HepG2 (cell line): Measurements from ENCODE around the gene STX5. TPM values are rescaled to one million over a fixed set of nuclear protein-coding genes. Genes with fewer than 3 reads are reported as not detected.
A peak's percentile ranks its signal among the peaks of the same experiment; 100 is the strongest.

Experiments
- ADNP ChIP-seq: sonication (generic); formaldehyde crosslinking; IDR thresholded peaks from 2 replicates; pipeline ENCODE4 v1.4.0; 2020; ENCODE audit warnings: missing genetic modification reagents
- CERS6 ChIP-seq: sonication (generic); formaldehyde crosslinking; IDR thresholded peaks from 2 replicates; pipeline ENCODE4 v1.5.0; 2020; ENCODE audit warnings: missing genetic modification reagents
- DPF2 ChIP-seq: sonication (generic); formaldehyde crosslinking; IDR thresholded peaks from 2 replicates; pipeline ENCODE4 v1.4.0; 2020; ENCODE audit warnings: mild to moderate bottlenecking, low read depth, missing genetic modification reagents, borderline replicate concordance
- HINFP ChIP-seq: sonication (generic); formaldehyde crosslinking; IDR thresholded peaks from 2 replicates; pipeline ENCODE4 v1.4.0; 2020; ENCODE audit warnings: low read depth, mild to moderate bottlenecking, missing genetic modification reagents
- JDP2 ChIP-seq: sonication (generic); formaldehyde crosslinking; IDR thresholded peaks from 2 replicates; pipeline ENCODE4 v1.8.1; 2022; ENCODE audit warnings: missing genetic modification reagents, borderline replicate concordance
- KDM5B ChIP-seq: sonication (generic); formaldehyde crosslinking; IDR thresholded peaks from 2 replicates; pipeline ENCODE4 v1.4.0; 2020; ENCODE audit warnings: missing genetic modification reagents, mild to moderate bottlenecking, borderline replicate concordance
- KLF16 ChIP-seq, 2 experiments: sonication (generic) in 1 of 2; formaldehyde crosslinking in 1 of 2; IDR thresholded peaks; 2 replicates each; pipeline versions ENCODE4 v1.6.1 to v1.8.0; 2016 to 2023; ENCODE audit warnings: missing genetic modification reagents in 2 of 2, missing compliant biosample characterization in 1 of 2
- KLF6 ChIP-seq: IDR thresholded peaks from 2 replicates; pipeline ENCODE4 v1.8.0; 2016; ENCODE audit warnings: missing biosample characterization, missing genetic modification reagents
- MAZ ChIP-seq, 2 experiments: sonication (generic) in 1 of 2; formaldehyde crosslinking in 1 of 2; IDR thresholded peaks; 2 replicates each; pipeline versions ENCODE4 v1.5.0 to v1.6.1; 2012 to 2020; ENCODE audit warnings: low read depth in 2 of 2, mild to moderate bottlenecking in 2 of 2, borderline replicate concordance in 1 of 2, improper control_type of control experiment in 1 of 2, low read length in 1 of 2, missing genetic modification reagents in 1 of 2, moderate library complexity in 1 of 2
- NR3C1 ChIP-seq: sonication (generic); formaldehyde crosslinking; IDR thresholded peaks from 2 replicates; pipeline ENCODE4 v1.4.0; 2020; ENCODE audit warnings: missing genetic modification reagents
- PRDM4 ChIP-seq: sonication (generic); formaldehyde crosslinking; IDR thresholded peaks from 2 replicates; pipeline ENCODE4 v1.9.0; 2021; ENCODE audit warnings: missing genetic modification reagents, borderline replicate concordance
- PTBP1 ChIP-seq: fragments of 200-400 bp; formaldehyde crosslinking; IDR thresholded peaks from 2 replicates; pipeline ENCODE4 v1.6.1; 2018; ENCODE audit warnings: low read length, low read depth; ENCODE audit not compliant: poor library complexity, severe bottlenecking
- ZEB1 ChIP-seq: IDR thresholded peaks from 2 replicates; pipeline ENCODE4 v1.6.1; 2012; ENCODE audit warnings: mild to moderate bottlenecking, low read depth, inconsistent platforms; ENCODE audit not compliant: insufficient replicate concordance
- ZKSCAN8 ChIP-seq: IDR thresholded peaks from 2 replicates; pipeline ENCODE4 v1.6.1; 2016; ENCODE audit warnings: borderline replicate concordance, missing genetic modification reagents, missing compliant biosample characterization
- ZNF10 ChIP-seq: sonication (generic); formaldehyde crosslinking; IDR thresholded peaks from 2 replicates; pipeline ENCODE4 v1.4.0; 2020; ENCODE audit warnings: mild to moderate bottlenecking, low read depth, missing genetic modification reagents, borderline replicate concordance
- ZNF580 ChIP-seq: IDR thresholded peaks from 2 replicates; pipeline ENCODE4 v1.6.1; 2016; ENCODE audit warnings: low read depth, borderline replicate concordance
- ZNF639 ChIP-seq: conservative IDR thresholded peaks from 2 replicates; pipeline ENCODE4 v1.6.1; 2018; ENCODE audit warnings: missing genetic modification reagents
- ZNF775 ChIP-seq: sonication (generic); formaldehyde crosslinking; IDR thresholded peaks from 2 replicates; pipeline ENCODE4 v1.4.0; 2020; ENCODE audit warnings: missing genetic modification reagents, mild to moderate bottlenecking, moderate library complexity, borderline replicate concordance
- ZNF839 ChIP-seq: sonication (generic); formaldehyde crosslinking; IDR thresholded peaks from 2 replicates; pipeline ENCODE4 v1.4.0; 2020; ENCODE audit warnings: missing genetic modification reagents, mild to moderate bottlenecking, borderline replicate concordance
- ZSCAN30 ChIP-seq: sonication (generic); formaldehyde crosslinking; IDR thresholded peaks from 2 replicates; pipeline ENCODE4 v1.5.0; 2020; ENCODE audit warnings: mild to moderate bottlenecking, missing genetic modification reagents
- polyA plus RNA-seq, 8 experiments: library from polyadenylated mRNA; depleted of rRNA in 3 of 8; stranded (reverse) in 7 of 8; unstranded in 1 of 8; fragments of >200 nt; fragmentation: Illumina TruSeq in 4 of 8; extraction: Trizol in 4 of 8; gene quantifications; 2 replicates each; pipeline versions ENCODE4 v1.2.1 to v1.2.3, GENCODE V29; 2011 to 2016; ENCODE audit warnings: low read depth in 4 of 8, missing spikeins in 1 of 8, mixed read lengths in 1 of 8; ENCODE audit not compliant: insufficient read depth in 1 of 8
- total RNA-seq, 5 experiments: library from RNA; depleted of rRNA; stranded (reverse); fragments of >200 nt; fragmentation: Illumina TruSeq; extraction: Trizol; gene quantifications; 2 replicates each; pipeline ENCODE4 v1.2.3, GENCODE V29; 2016; ENCODE audit warnings: low read depth in 1 of 5

Gene STX5
- total and polyA plus RNA-seq, 2 of the 13 experiments (the other 11 are each of a cell fraction or from before 2014, with no cell fraction given), result 26.9 to 30.0 TPM

- TF ChIP-seq ZNF639 (0 out of 2 replicates have a peak, but pooled peaks have one; percentile 39), KLF6 (CRISPR knock-in tag) (peak; percentile 74; the same call in 1 of the 2 replicates), ZKSCAN8 (CRISPR knock-in tag) (peak; percentile 69; the same call in 1 of the 2 replicates), ZSCAN30 (CRISPR knock-in tag) (no peak), ZNF580 (CRISPR knock-in tag) (peak; percentile 97), ZNF10 (CRISPR knock-in tag) (no peak), KDM5B (CRISPR knock-in tag) (no peak; the same call in 1 of the 2 replicates), ZNF775 (0 out of 2 replicates have a peak, but pooled peaks have one; percentile 60), JDP2 (CRISPR knock-in tag) (no peak), NR3C1 (CRISPR knock-in tag) (no peak), ADNP (CRISPR knock-in tag) (no peak), ZEB1 (peak; percentile 59), DPF2 (no peak), HINFP (CRISPR knock-in tag) (peak; percentile 81; the same call in 1 of the 2 replicates), PTBP1 (no peak), ZNF839 (0 out of 2 replicates have a peak, but pooled peaks have one; percentile 31), PRDM4 (CRISPR knock-in tag) (no peak), MAZ (IDR thresholded peaks at IDR 0.05; ENCODE audit: borderline replicate concordance, low read depth, low read length) (peak; percentile 45; the same call in 1 of the 2 replicates), MAZ (CRISPR knock-in tag; IDR thresholded peaks at IDR 0.05; ENCODE audit: low read depth) (peak; percentile 78), CERS6 (CRISPR knock-in tag) (no peak), KLF16 (CRISPR knock-in tag; IDR thresholded peaks at IDR 0.05) (peak in 1 of 2 experiments; percentile 94; a peak in 2 of 4 replicates)
Measured at GRCh38 chr11:62839050-62839945, 7.4 kb upstream of the STX5 start, which contains the start of gene WDR74 (continued).
